Activated gamma-delta T cell treated with Interleukin-2 at 50 U/mL for 16 hours (primary cell): Measurements from ENCODE around the gene ANKS1B.
"Not testable (repeated sequence)": the region's sequence is repeated elsewhere in the genome, so short reads cannot be mapped to it uniquely, and the experiment has no call there.

ENCODE experiments used
- DNase-seq: peaks from one replicate; pipeline ENCODE4 v3.0.0-alpha.2; 2020

ANKS1B gene

GRCh38 chr12:98977186-98977585 lies 1007.5 kb downstream of the ANKS1B start:
- DNase-seq = no peak

GRCh38 chr12:98974767-98975381 lies 1009.9 kb downstream of the ANKS1B start:
- DNase-seq = no peak

GRCh38 chr12:98973395-98973794 lies 1011.3 kb downstream of the ANKS1B start:
- no peak for DNase-seq

- DNase-seq = no peak
These were observed 1013.8 kb downstream of the ANKS1B start for GRCh38 chr12:98970950-98971349.

GRCh38 chr12:98970210-98970609 lies 1014.5 kb downstream of the ANKS1B start:
- DNase-seq = no peak

GRCh38 chr12:98968896-98969295 lies 1015.8 kb downstream of the ANKS1B start:
- DNase-seq = no peak

DNA sequence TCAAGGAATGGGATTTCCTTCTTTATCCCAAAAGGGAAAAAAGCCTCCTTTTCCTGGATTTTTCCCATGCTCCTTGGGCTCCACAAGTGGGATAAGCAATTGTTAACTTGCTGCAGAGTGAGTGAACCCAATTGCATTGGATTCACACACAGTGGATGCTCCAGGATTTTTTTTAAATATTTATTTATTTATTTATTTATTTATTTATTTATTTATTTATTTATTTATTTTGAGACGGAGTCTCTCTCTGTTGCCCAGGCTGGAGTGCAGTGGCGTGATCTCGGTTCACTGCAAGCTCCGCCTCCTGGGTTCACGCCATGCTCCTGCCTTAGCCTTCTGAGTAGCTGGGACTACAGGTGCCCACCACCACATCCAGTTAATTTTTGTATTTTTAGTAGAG lies 1027.6 kb downstream of the ANKS1B start:
- not testable (repeated sequence) for DNase-seq

DNA sequence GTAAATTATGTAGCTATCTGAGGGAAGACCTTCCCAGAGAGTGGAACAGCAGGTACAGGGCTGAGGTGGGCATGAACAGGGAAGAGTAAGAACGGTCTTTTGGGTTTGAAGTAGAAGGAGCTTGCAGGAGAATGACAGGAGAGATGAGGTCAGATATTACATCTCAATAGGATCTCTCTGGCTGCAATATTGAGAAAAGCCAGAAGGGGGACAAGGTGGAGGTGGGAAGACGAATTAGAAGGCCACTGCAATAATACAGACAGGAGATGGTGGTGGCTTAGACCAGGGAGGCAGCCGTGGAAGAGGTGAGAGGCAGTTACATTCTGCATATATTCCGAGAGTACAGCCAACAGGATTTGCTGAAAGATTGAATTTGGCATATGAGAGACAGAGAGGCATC lies 1029.5 kb downstream of the ANKS1B start:
- DNase-seq = no peak

DNA sequence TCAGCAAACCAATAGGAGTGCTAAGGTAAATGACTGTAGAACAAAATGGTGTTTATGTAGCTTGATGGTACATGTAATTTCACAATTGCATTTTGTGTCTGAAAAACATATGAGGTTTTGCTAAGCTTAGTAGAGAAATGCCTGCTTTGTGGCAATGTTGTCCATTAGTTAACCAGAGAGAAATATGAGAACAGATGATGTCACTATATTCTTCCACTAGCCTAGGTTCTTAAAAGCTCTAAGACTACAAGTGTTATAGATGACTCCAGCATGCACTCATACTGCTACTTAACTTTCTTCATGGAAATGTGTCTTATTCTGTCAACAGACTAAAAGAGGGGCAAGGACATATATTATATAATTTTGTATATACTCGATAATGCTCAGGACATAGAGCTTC lies 1030.2 kb downstream of the ANKS1B start:
- no peak for DNase-seq

DNA sequence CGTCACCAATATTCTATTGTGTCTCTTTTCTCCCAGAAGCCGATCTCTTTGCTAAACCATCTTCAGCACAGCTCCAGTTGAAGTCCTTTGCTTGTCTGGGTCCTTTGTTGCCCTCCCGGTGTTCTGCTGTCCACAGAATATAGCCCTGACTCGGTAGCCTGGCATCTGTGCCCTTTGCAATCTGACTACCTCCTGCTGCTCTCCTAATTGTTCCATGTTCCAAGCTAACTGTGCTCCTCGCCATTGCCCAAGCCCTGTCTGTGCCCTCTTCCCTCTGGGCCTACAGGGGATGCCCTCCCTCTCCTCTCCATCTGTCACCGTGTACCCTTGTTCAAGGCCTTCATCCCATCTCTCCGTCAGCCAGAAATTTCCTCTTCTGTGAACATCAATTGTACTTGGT lies 1033.3 kb downstream of the ANKS1B start:
- DNase-seq = no peak

- no peak for DNase-seq
These were observed 1036.3 kb downstream of the ANKS1B start for GRCh38 chr12:98948343-98948949.

- DNase-seq = no peak
These were observed 1038.9 kb downstream of the ANKS1B start for GRCh38 chr12:98945864-98946263.

DNA sequence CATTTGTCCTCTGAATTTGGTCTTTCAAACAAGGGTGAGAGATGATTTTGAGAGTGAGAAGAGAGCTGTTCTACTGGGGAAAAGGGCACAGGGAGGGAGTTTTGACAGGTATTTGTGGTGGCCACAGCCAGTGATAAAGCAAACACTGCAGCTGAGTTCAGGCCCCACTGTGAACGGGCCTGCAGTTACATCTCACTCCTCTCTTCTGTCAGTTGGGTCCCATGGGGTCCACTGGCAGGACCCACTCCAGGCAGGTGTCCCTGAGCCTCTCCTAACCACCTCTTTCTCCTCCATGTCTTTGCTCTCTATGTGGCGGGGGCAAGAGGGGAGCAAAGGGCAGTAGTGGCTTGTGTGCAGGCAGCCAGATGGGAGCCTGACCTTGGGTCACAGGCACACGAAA lies 1044.8 kb downstream of the ANKS1B start:
- DNase-seq = no peak

- no peak for DNase-seq
These were observed 1045.4 kb downstream of the ANKS1B start for GRCh38 chr12:98939350-98939749.

DNA sequence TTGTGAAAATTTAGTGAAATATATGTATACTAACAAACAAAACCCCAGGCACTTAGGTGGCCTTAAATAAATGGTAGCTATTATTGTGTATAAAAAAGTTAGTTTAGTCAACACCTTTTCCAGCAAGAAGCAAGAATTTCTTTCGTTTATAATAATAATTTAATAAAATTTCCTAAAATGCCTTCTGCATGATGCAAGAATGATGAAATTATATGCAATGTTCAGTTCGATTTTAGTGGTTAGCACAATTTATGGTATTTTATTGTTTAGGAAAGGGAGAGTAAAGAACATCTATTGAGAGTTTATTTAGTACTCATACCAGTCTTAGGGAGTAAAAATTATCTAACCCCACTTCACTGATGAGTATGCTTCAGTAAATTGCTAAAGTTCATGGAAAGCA lies 1048.9 kb downstream of the ANKS1B start:
- no peak for DNase-seq

DNA sequence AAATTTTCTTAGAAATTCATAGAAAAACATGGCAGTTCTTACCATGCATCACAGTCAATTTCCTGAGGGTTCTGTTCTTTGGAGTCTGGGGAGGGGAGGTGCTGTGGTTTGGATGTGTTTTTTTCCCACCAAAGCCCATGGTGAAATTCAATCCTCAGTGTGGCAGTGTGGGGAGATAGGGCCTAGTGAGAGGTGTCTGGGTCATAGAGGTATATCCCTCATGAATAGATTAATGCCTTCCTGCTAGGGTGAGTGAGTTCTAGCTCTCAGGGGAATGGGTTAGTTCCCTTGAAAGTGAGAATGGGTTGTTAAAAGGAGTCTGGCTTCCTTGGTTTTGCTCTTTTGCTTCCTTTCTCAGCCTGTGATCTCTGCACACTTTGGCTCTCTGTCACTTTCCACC lies 1061.9 kb downstream of the ANKS1B start:
- DNase-seq = no peak

- no peak for DNase-seq
These were observed 1066.4 kb downstream of the ANKS1B start for GRCh38 chr12:98918176-98918863.

- DNase-seq = no peak
These were observed 1068.6 kb downstream of the ANKS1B start for GRCh38 chr12:98916106-98916505.

GRCh38 chr12:98912401-98912974 lies 1072.2 kb downstream of the ANKS1B start:
- no peak for DNase-seq

- DNase-seq = no peak
These were observed 1073.3 kb downstream of the ANKS1B start for GRCh38 chr12:98911396-98911795.

DNA sequence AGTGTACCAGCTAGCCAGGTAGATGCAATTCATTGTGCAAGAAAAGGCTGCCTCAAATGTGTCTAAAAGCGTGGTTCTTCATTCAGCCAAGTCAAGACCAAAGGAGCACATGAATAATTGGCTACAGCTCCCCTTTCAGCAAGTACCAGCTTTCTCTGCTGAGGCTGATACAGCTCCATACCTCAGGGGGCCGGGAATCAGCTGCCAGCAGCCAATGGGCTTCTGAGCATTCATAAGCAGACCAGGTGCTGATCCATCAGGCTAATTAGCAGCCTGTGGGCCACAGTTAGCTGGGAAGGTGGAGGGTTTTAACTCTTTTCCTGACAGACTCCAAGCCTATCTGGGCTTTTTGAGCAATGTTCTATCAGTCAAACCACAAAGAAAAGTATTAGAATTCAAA lies 1075.0 kb downstream of the ANKS1B start:
- no peak for DNase-seq

DNA sequence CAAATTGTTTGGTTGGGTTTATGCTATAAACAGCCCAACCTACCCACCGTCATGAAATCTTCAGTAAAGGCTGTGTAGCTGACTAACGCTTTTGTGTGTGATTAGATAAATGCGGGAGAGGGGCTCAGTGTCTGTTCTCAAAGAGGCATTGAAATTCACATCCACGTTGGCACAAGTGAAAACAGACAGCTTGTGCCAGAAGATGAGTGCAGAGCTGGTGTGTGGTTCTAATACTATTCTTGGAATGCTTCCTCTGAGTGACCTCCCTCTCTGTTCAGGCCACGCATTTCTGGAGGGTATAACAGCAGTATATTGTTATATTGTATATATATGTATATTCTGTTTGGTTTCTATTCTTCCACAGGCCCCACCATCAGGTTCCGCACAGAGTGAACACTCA lies 1075.9 kb downstream of the ANKS1B start:
- no peak for DNase-seq

DNA sequence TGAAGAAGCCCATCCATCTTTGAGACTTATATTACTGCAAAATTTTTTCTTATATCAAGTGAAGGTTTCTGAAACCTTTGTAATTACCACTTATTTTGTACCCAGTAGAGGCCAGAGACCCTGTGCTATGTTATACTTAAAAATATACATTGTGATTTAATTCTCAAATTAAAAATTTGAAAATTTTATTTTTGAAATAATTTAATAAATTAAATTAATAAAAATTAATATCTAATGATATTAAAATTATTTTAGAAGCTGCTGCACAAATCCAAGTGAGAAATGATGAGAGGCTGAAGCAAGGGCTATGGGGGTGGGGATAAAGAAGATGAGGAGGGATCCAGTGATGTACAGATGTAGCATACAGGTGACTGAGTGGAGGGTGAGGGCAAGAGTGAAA lies 1080.9 kb downstream of the ANKS1B start:
- DNase-seq = no peak

DNA sequence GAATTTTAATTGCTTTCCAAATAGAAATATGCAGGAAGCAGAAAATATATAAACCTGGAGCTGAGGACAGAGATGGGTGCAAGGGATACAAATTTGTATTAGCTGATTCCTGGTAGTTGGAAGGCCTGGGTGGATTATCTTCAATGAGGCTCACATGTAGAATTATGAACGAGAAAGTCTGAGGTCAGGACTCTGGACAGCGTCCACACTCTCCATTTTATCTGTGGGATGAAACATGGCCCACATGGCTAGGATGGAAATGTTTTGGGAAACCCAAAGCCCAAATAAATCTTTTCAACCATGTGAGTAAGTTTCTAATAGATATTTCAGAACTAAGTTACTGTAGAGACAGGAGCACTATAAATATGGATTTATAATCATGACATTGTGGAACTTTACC lies 1083.5 kb downstream of the ANKS1B start:
- DNase-seq = no peak
